GM12874 (cell line): ENCODE results near the gene PRR30.

Source experiments
- CTCF ChIP-seq: IDR thresholded peaks from 2 replicates; pipeline ENCODE4 v1.5.1; 2011; ENCODE audit warnings: low read depth, mild to moderate bottlenecking, control low read depth, low read length, moderate library complexity; ENCODE audit not compliant: insufficient read depth

PRR30 gene

DNA sequence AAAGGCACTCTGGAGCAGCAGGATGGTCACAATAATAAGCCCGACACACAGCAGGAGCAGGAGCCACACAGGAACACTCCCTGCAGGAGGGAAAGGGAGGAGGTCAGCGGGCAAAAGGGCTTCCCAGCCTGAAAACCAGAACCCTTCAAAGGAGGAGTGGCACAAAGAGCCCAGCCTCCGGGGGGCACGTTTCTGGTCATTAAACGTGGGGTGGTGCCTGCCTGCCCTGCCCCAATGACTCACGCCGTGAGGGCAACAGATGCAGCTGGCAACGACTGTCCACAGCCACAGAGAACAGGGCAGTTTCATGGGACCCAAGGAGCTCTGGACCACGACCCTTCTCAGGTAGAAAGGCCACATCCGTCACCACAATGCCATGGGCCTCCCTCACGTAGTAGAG, 7.8 kb downstream of the PRR30 start:
- TF ChIP-seq CTCF = no peak

GRCh38 chr2:27130396-27130795, 8.8 kb downstream of the PRR30 start:
- no peak for TF ChIP-seq CTCF

DNA sequence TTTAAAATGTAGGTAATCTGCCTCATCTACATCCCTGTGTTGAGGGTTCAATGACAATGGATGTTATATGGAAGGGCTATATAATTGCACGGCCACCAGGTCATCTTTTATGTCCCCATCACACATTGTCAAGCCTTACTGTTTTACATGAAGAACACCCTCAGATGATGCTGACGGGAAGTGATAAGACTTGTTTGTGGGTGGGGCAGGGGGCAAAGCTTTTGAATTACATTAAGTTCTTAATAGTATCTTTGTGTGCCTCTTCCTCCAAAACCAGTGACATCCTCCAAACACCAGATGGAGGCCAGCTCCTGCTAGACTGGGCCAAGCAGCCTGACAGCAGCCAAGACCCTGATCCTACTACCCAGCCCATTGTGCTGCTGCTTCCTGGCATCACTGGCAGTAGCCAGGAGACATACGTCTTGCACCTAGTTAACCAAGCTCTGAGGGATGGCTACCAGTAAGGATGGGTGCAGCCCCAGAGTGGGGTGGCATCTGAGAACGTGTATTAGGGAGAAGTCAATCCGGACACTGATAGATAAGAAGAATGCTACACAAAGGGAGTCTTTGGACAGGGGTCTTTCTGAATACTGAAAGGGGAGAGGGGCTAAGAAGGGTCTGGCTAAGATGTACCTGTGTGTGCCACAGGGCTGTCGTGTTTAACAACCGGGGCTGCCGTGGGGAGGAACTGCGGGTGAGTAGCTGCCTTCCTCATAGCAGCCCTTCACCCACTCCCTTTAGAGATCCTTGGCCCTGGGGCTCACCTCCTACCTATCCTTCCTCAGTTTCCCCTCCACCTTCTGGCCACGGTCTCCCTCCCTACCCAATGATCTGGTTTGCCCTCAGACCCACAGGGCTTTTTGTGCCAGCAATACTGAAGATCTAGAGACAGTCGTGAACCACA, 10.3 kb downstream of the PRR30 start:
- no peak for TF ChIP-seq CTCF

DNA sequence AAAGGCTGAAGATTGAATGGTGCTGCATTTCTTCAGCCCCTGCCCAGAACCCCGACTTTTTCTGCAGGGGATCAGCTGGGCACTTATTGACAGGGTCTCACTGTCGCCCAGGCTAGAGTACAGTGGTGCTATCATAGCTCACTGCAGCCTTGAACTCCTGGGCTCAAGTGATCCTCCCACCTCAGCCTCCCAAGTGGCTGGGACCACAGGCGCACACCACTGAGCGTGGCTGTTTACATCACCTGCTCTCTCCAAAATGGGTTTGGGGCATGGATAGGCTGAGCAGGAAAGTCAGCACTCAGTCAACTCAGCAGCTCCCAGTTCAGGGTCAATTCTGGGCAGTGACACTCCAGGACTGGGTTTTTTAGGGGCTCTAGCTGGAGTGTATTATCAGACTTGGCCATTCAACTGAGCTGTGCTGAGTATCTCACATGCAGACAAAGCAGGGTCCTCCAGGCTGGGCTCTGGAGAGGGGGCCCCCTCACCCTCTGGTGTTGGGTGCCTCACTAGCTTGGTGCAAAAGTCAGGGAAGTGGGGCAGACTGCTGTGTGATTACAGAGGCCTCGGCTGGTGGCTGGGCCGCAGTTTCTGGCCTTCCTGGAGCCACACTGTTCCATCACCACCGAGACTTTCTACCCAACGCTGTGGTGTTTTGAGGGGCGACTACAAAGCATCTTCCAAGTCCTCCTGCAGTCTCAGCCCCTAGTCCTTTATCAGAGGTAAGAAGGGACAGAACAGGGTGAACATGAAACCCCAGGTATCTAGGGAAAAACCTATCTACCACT, 11.1 kb downstream of the PRR30 start:
- TF ChIP-seq CTCF = no peak

DNA sequence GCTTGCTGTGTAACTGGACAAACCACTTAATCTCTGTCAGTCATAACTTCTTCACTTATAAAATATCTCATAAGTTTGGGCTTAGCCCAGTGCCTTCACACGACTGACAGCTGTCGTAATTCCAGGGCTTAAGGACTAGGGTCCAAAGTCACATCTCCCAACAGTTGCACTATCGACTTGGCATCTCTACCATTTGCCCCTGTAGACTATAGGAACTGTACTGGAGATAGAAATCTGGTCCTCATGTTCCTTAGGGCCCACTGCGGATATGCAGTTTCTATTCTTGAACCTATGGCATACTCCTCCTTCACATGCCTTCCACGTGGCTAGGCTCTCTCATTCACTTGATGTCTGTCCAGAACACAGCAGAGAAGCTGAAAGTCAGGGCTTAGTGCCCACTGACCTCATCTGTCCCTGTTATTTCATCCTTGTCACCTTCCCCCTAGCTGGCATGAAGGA, 12.9 kb downstream of the PRR30 start:
- TF ChIP-seq CTCF = no peak

- TF ChIP-seq CTCF = no peak
Observed at GRCh38 chr2:27125104-27125503, 14.1 kb downstream of the PRR30 start.
